Right lobe of liver (tissue), 6 donors: ENCODE measurements around the gene CSNK1G2. TPM values are rescaled to one million over a fixed set of nuclear protein-coding genes. Genes with fewer than 3 reads are reported as not detected.

Experiments used
- ATAC-seq, 4 donors: fragments of 200-7000 bp; cut with Tn5 transposase; one replicate each; pipeline ENCODE4 v1.9.1; 2020; ENCODE audit warnings: mild to moderate bottlenecking in 4 of 4, moderate library complexity in 4 of 4
- DNase-seq, 3 donors: peaks; one replicate each; pipeline ENCODE4 v3.0.0-alpha.2; 2020
- H3K27ac ChIP-seq, 3 donors: fragments of 200-600 bp; one replicate each; pipeline ENCODE4 v1.8.0; 2022
- H3K27me3 ChIP-seq, 2 donors: fragments of 200-600 bp; one replicate each; pipeline ENCODE4 v1.8.0; 2022
- H3K36me3 ChIP-seq, 4 donors: fragments of 200-600 bp; sonication (generic) in 1 of 4; one replicate each; pipeline versions ENCODE4 v1.5.1 to v1.8.0; 2017 to 2022; ENCODE audit warnings: control low read depth in 1 of 4
- H3K4me1 ChIP-seq, 4 donors: fragments of 200-600 bp; sonication (generic) in 1 of 4; one replicate each; pipeline versions ENCODE4 v1.5.1 to v1.8.0; 2017 to 2022; ENCODE audit warnings: control low read depth in 1 of 4
- H3K4me3 ChIP-seq, 3 donors: fragments of 200-600 bp; one replicate each; pipeline ENCODE4 v1.8.0; 2022
- H3K9me3 ChIP-seq, 4 donors: fragments of 200-600 bp; sonication (generic) in 1 of 4; one replicate each; pipeline versions ENCODE4 v1.5.1 to v1.8.0; 2017 to 2022; ENCODE audit warnings: control low read depth in 1 of 4
- POLR2A ChIP-seq: fragments of 450-650 bp; IDR thresholded peaks from one replicate; pipeline ENCODE4 v1.6.1; 2017; ENCODE audit warnings: antibody characterized with exemption, mild to moderate bottlenecking
- WGBS: methylation state at CpG from one replicate; pipeline ENCODE4 v1.1.6; 2018; ENCODE audit warnings: low coverage, low lambda C conversion rate; ENCODE audit not compliant: insufficient coverage; ENCODE audit errors: missing lambda C conversion rate; 5-methylcytosine and 5-hydroxymethylcytosine counted together
- intact Hi-C, 2 donors: fragments of 100-400 bp; cut with DNase I; formaldehyde crosslinking; loops; one replicate each; pipeline versions ENCODE4 v1.11.2 to v1.14.1; 2022
- total RNA-seq, 6 experiments: library from RNA; depleted of rRNA in 2 of 6; stranded (reverse); fragments of >200 nt in 2 of 6; fragmentation: NEBNext Ultra II Directional in 3 of 6; extraction: Animal tissue kit (Norgen Biotek cat#: 25700) in 3 of 6; gene quantifications; one replicate each; pipeline versions ENCODE4 v1.1.0 to v1.2.4, GENCODE V29; 2016 to 2023
- TF ChIP-seq, protein P1 (sequence below), 4 donors: fragments of 200-600 bp in 3 of 4; fragments of 450-650 bp in 1 of 4; IDR thresholded peaks; one replicate each; pipeline versions ENCODE4 v1.5.1 to v1.8.0; 2016 to 2022; ENCODE audit warnings: antibody characterized with exemption in 4 of 4, mild to moderate bottlenecking in 2 of 4
- donor health status: DM: no; HTN: yes; CAD: no.
- donor health status: DM: no; HTN: no; CAD: no.
- donor health status: DM: no; HTN: no; CAD: no.
- donor health status: DM: no; HTN: yes; CAD: no.
- donor health status: DM: no; HTN: yes; CAD: no.

CSNK1G2 gene
- total RNA-seq, 6 experiments from 2014 or later: 14.4 to 35.2 (median 22.6) TPM

DNA sequence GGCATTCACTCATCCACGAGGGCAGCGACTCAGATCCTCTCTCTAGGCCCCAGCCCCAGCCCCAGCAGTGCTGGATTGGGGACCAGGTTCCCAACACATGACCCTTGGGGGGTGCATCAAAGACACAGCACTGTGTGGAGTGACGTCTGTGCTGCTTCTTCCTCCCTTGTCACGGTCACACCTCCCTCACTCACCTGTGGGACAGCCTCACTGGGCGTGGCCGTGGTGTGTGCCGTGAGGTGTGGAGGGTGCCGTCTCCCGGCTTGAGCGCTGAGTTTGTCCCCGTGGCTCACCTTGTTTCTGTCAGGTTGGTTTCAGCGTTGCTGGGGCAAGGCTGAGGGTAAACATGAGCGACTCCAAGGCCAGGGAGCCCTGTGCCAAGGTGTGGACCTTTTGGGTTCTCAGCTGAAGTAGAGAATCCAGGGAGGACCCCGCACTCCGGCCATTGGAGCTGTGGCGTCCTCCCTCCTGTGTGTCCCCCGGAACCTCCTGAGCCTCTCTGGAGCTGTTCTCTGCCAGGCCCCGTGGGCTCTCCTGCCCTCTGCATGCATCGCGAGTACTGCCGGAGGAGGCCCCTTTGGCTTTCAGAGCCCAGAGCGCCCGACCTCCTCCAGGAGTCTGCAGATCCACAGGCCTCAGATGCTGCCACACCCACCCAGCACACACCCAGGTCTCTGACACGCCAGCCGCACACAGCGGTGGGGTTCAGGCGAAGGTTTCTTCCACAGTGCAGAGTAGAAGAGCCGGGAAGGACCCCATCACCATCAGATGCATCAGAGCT lies 33.6 kb downstream of the CSNK1G2 start:
- no CpG with 5 or more reads among the region's 28 CpGs for WGBS
- no peak overlapping the region for H3K4me3 ChIP-seq
- TF ChIP-seq, protein P1, sequence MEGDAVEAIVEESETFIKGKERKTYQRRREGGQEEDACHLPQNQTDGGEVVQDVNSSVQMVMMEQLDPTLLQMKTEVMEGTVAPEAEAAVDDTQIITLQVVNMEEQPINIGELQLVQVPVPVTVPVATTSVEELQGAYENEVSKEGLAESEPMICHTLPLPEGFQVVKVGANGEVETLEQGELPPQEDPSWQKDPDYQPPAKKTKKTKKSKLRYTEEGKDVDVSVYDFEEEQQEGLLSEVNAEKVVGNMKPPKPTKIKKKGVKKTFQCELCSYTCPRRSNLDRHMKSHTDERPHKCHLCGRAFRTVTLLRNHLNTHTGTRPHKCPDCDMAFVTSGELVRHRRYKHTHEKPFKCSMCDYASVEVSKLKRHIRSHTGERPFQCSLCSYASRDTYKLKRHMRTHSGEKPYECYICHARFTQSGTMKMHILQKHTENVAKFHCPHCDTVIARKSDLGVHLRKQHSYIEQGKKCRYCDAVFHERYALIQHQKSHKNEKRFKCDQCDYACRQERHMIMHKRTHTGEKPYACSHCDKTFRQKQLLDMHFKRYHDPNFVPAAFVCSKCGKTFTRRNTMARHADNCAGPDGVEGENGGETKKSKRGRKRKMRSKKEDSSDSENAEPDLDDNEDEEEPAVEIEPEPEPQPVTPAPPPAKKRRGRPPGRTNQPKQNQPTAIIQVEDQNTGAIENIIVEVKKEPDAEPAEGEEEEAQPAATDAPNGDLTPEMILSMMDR (IDR thresholded peaks at IDR 0.05): no peak
- TF ChIP-seq POLR2A: no peak
- intact Hi-C loops: no loop called here
- no peak for DNase-seq
- H3K36me3 ChIP-seq: peaks cover 0 to 7% (median under 1%) of the 10 kb centered on the region in 4 donors
- ATAC-seq: no peak
- H3K4me1 ChIP-seq: no peaks in the 10 kb centered on the region
- H3K9me3 ChIP-seq: no peaks in the 10 kb centered on the region
- no peaks in the 10 kb centered on the region for H3K27me3 ChIP-seq
- no peak overlapping the region for H3K27ac ChIP-seq

DNA sequence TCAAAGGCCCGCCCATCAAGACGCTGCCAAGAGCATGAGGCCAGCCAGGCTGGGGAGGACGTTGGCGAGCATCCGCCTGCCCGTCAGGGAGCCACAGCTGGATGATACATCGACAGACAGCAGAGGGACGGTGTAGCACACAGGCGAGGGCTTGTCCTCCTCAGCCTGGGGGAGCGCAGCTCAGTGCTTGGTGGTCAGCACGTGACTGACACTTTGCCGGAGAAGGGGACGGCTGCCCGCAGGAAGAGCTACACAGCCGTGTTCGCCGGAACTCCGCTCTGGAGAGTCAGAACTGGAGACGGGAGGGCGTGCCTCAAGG lies 34.1 kb downstream of the CSNK1G2 start:
- intact Hi-C loops: no loop called here
- Histone ChIP-seq H3K27ac (no peak overlapping the region), H3K9me3 (no peaks in the 10 kb centered on the region), H3K4me1 (no peaks in the 10 kb centered on the region), H3K27me3 (no peaks in the 10 kb centered on the region), H3K4me3 (no peak overlapping the region), H3K36me3 (peaks cover 0 to 12% (median 4%) of the 10 kb centered on the region in 4 donors)
- 82% methylated on average over 11 of the region's 20 CpGs for WGBS
- ATAC-seq: no peak
- DNase-seq: no peak
- TF ChIP-seq, protein P1 (IDR thresholded peaks at IDR 0.05): no peak
- no peak for TF ChIP-seq POLR2A

DNA sequence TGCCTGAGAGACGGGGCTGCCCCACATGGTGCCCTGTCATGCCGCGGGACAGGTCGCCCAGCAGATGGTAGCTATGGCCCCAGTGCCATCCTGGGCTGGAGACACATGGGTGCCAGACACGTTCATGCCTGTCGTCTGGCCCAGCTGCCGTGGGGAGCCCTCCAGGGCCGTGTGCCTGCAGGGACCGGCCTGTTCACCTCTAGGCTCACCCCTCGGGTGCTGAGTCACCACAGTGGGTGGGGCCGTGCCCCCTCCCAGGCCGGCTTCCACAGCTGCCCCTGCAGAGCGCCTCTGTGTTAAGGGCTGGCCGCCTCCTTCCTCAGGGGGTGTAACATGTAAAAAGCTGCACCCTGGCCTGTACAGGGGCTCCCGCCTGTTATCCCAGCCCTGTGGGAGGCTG lies 36.1 kb downstream of the CSNK1G2 start:
- intact Hi-C loops: no loop called here
- Histone ChIP-seq H3K4me1 (no peaks in the 10 kb centered on the region), H3K27ac (no peak overlapping the region), H3K36me3 (peaks cover 0 to 29% (median 6%) of the 10 kb centered on the region in 4 donors), H3K27me3 (no peaks in the 10 kb centered on the region), H3K4me3 (no peak overlapping the region), H3K9me3 (no peaks in the 10 kb centered on the region)
- DNase-seq (no peak), ATAC-seq (no peak)
- no CpG with 5 or more reads among the region's 15 CpGs for WGBS
- TF ChIP-seq, protein P1 (IDR thresholded peaks at IDR 0.05): no peak
- no peak for TF ChIP-seq POLR2A

DNA sequence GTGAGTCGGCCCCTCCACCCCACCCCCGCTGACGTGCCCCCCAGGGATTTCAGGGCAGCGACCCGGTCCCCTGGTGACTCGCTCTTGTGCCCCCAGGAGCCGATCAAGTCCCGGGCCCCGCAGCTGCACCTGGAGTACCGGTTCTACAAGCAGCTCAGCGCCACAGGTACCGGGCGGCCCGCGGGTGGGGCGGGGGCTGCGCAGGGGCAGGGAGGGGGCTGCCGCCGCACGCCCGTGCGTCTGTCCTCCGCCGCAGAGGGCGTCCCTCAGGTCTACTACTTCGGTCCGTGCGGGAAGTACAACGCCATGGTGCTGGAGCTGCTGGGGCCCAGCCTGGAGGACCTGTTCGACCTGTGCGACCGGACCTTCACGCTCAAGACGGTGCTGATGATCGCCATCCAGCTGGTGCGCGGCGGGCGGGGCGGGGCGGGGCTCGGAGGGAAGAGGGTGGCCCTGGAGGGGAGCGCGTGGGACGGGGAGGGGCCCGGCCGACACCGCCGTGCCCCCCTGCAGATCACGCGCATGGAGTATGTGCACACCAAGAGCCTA lies 37.4 kb downstream of the CSNK1G2 start:
- H3K27me3 ChIP-seq: no peaks in the 10 kb centered on the region
- TF ChIP-seq POLR2A: no peak
- TF ChIP-seq, protein P1 (IDR thresholded peaks at IDR 0.05): no peak
- intact Hi-C loops: no loop called here
- no peak overlapping the region for H3K27ac ChIP-seq
- H3K4me3 ChIP-seq: no peak overlapping the region
- 85% methylated on average over 5 of the region's 51 CpGs for WGBS
- ATAC-seq: no peak
- H3K9me3 ChIP-seq: no peaks in the 10 kb centered on the region
- no peaks in the 10 kb centered on the region for H3K4me1 ChIP-seq
- DNase-seq: no peak
- H3K36me3 ChIP-seq: peaks cover 0 to 29% (median 8%) of the 10 kb centered on the region in 4 donors
